ENCODE results near the gene RUFY1.
"Not testable (repeated sequence)": the region's sequence is repeated elsewhere in the genome, so short reads cannot be mapped to it uniquely, and the experiment has no call there.

The RUFY1 gene

GRCh38 chr5:179623003-179623905 is 72.9 kb downstream of the RUFY1 start, which contains the start of gene HNRNPH1:
TSS of gene HNRNPH1 (minus strand) at chr5:179623671. CDS start at chr5:179623133, 538 bp downstream.
- DNase-seq = peak; percentile 99

GRCh38 chr5:179623906-179624741 is 73.8 kb downstream of the RUFY1 start:
- DNase-seq = peak; percentile 81

GRCh38 chr5:179624841-179625271 is 74.5 kb downstream of the RUFY1 start:
- no peak for DNase-seq

DNA sequence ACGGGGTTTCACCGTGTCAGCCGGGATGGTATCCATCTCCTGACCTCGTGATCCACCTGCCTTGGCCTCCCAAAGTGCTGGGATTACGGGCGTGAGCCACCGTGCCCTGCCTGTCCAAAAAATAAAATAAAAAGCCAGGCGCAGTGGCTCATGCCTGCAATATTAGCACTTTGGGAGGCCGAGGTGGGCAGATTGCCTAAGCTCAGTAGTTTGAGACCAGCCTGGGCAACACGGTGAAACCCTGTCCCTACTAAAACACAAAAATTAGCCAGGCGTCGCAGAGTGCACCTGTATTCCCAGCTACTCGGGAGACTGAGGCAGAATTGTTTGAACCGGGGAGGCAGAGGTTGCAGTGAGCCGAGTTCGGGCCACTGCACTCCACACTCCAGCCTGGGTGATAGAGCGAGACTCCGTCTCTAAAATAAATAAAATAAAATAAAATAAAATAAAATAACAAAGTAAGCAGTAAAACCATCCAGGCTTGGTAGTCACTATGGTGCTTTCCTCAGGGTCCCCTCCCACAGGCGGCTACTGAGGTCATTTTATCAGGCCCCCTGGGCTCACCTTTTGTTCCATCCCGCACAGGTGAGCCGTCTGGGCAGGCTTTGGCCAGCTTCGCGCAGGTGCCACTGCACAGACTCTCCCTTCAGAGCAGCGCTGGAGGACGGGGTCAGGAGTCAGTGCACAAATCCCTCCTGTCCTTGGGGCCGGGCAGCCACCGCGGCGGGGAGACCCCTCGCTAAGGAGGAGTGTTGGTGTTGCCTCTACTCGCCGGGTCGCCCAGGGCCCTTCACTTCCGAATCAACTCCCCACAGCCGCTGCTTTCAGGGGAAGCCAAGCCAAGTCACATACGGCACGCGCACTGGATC is 83.4 kb downstream of the RUFY1 start:
- DNase-seq = not testable (repeated sequence)

GRCh38 chr5:179634370-179635172 is 84.2 kb downstream of the RUFY1 start:
- DNase-seq = not testable (repeated sequence)

- not testable (repeated sequence) for DNase-seq
These were observed 88.9 kb downstream of the RUFY1 start for GRCh38 chr5:179639296-179639695.

- DNase-seq = not testable (repeated sequence)
These were observed 91.4 kb downstream of the RUFY1 start for GRCh38 chr5:179641745-179642144.

GRCh38 chr5:179642626-179643025 is 92.3 kb downstream of the RUFY1 start:
- not testable (repeated sequence) for DNase-seq

DNA sequence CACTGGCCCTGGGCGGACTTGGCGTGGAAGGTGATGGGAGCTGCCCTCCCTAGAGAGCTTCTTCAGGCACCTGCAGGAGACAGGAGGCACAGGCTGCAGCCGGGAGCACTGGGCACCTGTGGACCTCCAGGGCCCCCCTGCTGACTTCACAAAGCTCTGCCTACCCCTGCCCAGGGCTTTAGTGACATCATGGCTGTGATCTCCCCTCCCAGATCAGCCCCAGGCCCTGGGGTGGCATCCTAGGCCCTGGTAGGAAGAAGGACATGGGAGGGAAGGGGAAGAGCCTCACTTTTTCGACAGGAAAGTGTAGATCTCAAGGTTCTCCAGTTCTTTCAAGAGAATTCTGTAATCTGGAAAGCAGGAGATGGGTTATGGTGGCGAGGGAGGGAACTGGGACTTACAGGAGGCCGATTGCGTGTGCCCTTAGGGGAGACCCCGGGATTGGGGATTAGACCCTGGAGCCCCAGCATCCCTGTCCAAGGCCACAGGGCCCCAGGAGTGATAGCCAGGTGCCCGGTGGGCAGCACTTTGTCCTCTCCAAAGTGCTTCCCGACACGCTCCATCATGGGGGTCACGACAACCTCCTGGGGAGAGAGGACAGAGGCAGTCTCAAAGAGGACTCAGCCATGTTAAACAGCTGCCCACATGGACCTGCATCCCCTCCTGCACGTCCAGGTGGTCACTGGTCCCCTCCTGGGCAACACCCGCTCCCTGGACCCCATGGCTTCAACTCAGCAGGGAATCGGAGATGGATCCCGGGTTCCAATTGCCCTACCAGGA is 93.0 kb downstream of the RUFY1 start:
- not testable (repeated sequence) for DNase-seq

GRCh38 chr5:179644766-179645165 is 94.4 kb downstream of the RUFY1 start:
- not testable (repeated sequence) for DNase-seq

- no peak for DNase-seq
These were observed 98.1 kb downstream of the RUFY1 start for GRCh38 chr5:179648410-179648809.

GRCh38 chr5:179649166-179649703 is 98.9 kb downstream of the RUFY1 start:
- not testable (repeated sequence) for DNase-seq

- DNase-seq = not testable (repeated sequence)
These were observed 99.9 kb downstream of the RUFY1 start for GRCh38 chr5:179650245-179650644.

- DNase-seq = not testable (repeated sequence)
These were observed 102.8 kb downstream of the RUFY1 start for GRCh38 chr5:179653135-179653534.

DNA sequence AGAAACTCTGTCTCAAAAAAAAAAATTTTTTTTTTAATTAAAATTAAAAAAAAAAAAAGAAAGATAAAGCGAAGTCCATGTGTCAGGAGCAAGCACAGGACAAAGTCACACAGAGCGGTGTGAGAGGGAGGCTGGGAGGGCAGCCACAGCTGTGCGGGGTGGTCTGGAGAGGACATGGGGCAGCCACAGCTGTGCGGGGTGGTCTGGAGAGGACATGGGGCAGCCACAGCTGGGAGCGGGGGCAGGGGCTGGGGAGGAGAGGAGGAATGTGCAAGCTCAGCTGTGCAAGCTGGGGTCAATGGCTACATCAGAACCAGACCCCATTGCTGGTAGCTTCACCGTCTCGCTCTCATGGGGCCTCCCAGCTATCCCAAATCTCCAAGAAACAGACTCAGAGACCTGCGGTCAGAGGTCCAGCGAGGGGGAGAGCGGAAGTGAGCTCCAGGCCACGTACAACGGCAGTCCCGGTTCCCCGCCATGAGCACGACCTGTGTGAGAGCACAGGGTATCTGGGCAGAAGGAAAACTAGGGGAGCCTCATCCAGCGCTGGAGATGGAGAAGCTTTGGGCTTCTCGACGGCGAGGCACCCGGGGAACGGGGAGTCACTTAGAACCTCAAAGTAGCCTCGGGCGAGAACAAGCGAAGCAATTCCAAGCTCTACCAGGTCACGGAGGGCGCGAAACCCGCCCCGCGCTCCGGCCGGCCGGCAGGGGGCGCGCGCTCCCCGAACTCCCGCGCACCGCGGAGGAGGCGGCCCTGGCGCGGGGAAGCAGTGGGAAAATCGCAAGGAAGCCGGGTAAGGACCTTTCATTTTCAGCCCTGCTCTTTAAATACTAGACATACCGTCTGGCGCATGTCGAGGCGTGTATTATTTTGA is 107.2 kb downstream of the RUFY1 start:
- not testable (repeated sequence) for DNase-seq

- peak; percentile 32 for DNase-seq
These were observed 108.0 kb downstream of the RUFY1 start for GRCh38 chr5:179658179-179658856.

All from fibroblast of skin of scalp (primary cell).